Upper lobe of left lung (tissue), 4 donors: ENCODE measurements around the gene ECD.

Source experiments
- EP300 ChIP-seq, 4 donors: sonication (generic); formaldehyde crosslinking; IDR thresholded peaks; one replicate each; pipeline ENCODE4 v1.5.1; 2017; ENCODE audit warnings: antibody characterized with exemption in 4 of 4, control low read depth in 2 of 4
- POLR2AphosphoS5 ChIP-seq, 2 donors: sonication (generic); formaldehyde crosslinking; IDR thresholded peaks; one replicate each; pipeline ENCODE4 v1.5.1; 2017; ENCODE audit warnings: antibody characterized with exemption in 2 of 2
- TF ChIP-seq, protein P1 (sequence below), 6 experiments: fragments of 450-650 bp in 4 of 6; fragments of 200-600 bp in 2 of 6; sonication (generic) in 2 of 6; IDR thresholded peaks; one replicate each; pipeline ENCODE4 v1.5.1; 2016 to 2019; ENCODE audit warnings: antibody characterized with exemption in 6 of 6

DNA sequence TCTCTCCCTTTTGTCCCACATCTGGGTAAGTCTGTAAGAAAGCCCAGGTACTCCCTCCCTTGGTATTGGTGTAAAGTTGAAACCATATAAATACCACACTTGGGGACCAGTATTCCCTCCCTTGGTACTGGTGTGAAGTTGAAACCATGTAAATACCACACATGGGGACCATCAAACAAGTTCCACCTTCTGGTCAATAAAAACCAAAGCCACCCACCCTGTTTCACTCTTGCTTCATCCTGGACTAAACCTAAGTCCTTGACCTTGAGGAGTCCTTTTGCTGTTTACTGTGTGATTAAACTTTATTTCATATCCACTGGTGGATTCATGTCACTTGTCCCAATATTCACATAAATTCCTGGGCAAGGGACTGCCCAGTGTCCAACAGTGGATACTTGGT is 79.5 kb downstream of the ECD start:
- no peak for TF ChIP-seq POLR2AphosphoS5 (IDR thresholded peaks at IDR 0.05)
- TF ChIP-seq, protein P1, sequence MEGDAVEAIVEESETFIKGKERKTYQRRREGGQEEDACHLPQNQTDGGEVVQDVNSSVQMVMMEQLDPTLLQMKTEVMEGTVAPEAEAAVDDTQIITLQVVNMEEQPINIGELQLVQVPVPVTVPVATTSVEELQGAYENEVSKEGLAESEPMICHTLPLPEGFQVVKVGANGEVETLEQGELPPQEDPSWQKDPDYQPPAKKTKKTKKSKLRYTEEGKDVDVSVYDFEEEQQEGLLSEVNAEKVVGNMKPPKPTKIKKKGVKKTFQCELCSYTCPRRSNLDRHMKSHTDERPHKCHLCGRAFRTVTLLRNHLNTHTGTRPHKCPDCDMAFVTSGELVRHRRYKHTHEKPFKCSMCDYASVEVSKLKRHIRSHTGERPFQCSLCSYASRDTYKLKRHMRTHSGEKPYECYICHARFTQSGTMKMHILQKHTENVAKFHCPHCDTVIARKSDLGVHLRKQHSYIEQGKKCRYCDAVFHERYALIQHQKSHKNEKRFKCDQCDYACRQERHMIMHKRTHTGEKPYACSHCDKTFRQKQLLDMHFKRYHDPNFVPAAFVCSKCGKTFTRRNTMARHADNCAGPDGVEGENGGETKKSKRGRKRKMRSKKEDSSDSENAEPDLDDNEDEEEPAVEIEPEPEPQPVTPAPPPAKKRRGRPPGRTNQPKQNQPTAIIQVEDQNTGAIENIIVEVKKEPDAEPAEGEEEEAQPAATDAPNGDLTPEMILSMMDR (IDR thresholded peaks at IDR 0.05), result no peak
- no peak for TF ChIP-seq EP300 (IDR thresholded peaks at IDR 0.05)
